KOPT-K1 (cell line): ENCODE results near the gene LMAN1L.

ENCODE experiments used
- H3K27ac ChIP-seq: fragments of 200-600 bp; sonication (generic); 2 replicates; pipeline ENCODE4 v1.5.1; 2016; ENCODE audit warnings: antibody characterized with exemption, mild to moderate bottlenecking, low read depth, low read length; ENCODE audit not compliant: poor library complexity, severe bottlenecking
- H3K36me3 ChIP-seq: fragments of 200-600 bp; sonication (generic); 2 replicates; pipeline ENCODE4 v1.5.1; 2017; ENCODE audit warnings: antibody characterized with exemption, mild to moderate bottlenecking, low read length, moderate library complexity; ENCODE audit not compliant: insufficient read depth
- H3K9me3 ChIP-seq: fragments of 200-600 bp; sonication (generic); 2 replicates; pipeline ENCODE4 v1.5.1; 2017; ENCODE audit warnings: antibody characterized with exemption, low read length, mild to moderate bottlenecking; ENCODE audit not compliant: insufficient read depth, poor library complexity, severe bottlenecking

The LMAN1L gene

DNA sequence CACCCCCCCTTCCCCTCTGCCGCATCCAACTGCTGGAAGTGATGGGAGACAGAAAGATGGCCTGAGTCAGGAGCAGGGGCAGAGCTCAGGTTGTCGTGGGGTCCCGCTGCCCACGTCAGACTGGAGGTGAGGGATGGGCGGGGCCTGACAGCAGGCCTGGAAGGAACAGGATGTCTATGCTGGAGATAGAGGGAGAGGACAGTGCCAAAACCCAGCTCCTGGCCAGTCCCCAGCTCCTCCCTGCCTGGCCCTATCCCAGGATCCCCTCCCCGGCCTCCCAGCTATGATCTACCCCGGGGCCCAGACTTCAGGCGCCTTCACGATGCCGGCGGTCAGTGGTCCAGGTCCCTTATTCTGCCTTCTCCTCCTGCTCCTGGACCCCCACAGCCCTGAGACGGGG, at the start of gene LMAN1L:
Gene LMAN1L (plus strand): TSS at position 303 of the 400 bp plus-strand sequence. CDS start 20 bp downstream, at position 323.
- no peak within 1 kb of the TSS for H3K27ac ChIP-seq
- H3K36me3 ChIP-seq, result no peaks in the 10 kb centered on the region
- H3K9me3 ChIP-seq, result no peaks in the 10 kb centered on the region

DNA sequence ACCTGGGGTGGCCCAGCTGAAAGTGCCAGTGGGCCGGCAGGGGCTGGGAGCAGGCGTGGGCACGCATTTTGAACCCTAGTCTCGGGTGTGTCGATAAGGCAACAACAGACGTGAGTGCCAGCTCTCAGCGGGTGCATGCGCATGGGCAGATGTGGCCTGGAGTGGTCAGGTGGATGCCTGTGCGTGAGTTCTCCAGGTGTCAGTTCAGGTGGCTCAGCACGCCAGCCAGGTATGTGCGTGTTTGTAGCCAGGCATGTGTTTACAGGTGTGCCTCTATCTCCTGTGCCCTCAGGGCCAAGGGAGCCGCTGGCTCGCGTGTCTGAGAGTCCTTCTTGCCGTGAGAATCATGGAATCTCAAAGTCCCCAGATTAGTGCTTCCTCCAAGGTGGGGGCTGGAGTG, 49.2 kb upstream of the LMAN1L start:
- no peaks in the 10 kb centered on the region for H3K36me3 ChIP-seq

DNA sequence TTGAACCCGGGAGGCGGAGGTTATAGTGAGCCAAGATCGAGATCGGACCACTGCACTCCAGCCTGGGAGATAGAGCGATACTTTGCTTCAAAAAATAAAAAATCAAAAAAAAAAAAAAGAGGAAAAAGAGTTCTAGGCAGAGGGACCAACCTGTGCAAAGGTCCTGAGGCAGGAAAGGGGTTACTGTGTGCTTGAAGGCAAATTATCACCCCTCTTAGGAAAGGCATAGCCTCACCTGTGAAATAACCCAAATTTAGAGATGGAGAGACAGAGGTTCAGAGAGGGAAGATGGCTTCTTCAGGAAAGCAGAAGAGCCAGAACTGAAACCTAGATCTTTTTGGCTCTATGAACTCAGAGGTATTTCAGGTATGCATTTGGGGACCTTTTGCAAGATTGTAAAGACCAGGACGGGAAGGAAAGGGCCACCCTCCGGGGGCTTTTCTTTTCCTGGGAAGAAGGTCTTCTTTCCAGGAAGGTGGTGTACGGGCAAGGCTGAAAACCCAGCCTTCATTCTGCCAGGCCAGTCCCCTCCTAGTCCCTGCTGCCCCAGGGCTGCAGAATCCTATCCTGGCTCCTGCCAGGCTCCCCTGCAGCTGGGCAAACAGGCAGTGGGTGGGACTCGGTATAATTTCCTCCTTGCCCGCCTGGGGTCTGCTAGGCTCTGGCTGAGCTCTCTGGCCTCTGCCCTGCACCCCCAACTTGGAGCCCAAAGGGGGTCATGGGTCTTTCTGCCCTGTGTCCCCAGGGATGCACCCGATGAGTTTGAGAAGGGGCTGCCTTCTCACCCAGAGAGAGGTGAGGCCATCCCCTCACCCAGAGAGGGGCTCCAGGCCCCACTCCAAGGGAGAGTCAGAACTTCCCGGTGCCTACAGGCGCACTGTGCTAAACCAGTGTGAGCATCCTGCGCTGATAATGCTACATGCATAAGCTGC, 45.2 kb upstream of the LMAN1L start:
- H3K36me3 ChIP-seq, result no peaks in the 10 kb centered on the region
- no peak overlapping the region for H3K27ac ChIP-seq
- no peaks in the 10 kb centered on the region for H3K9me3 ChIP-seq

More for the DNA sequence above, 49.2 kb upstream of the LMAN1L start:
- no peaks in the 10 kb centered on the region for H3K9me3 ChIP-seq
- no peak overlapping the region for H3K27ac ChIP-seq

DNA sequence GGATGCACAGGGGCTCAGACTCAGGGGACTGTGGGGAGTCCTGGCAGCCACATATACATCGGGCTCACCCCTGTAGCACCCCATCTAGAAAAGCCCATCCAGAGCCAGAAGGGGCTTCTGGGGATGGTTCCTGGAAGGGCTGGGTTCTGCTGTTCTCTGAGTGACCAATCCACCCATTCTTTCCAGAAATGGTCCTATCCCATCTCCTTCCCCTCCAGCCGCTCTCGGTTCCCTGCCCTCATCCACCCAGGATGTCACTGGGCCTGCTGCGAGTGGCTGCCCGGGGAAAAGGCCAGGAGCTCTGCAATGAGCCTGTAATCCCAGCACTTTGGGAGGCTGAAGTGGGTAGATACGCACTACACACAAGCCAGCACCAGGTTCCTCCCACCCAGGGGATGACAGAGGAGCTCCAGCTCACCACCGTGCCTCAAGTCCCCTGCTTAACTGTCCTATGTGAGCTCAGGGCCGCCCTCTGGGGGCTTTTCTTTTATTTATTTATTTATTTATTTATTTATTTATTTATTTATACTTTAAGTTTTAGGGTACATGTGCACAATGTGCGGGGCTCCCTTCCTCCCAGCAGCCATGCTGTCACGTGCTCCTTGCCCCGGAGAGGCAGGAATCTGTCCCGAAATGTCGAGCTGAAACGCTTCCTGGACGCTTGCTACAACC, 44.4 kb upstream of the LMAN1L start:
- Histone ChIP-seq H3K36me3 (no peaks in the 10 kb centered on the region), H3K27ac (no peak overlapping the region), H3K9me3 (no peaks in the 10 kb centered on the region)

DNA sequence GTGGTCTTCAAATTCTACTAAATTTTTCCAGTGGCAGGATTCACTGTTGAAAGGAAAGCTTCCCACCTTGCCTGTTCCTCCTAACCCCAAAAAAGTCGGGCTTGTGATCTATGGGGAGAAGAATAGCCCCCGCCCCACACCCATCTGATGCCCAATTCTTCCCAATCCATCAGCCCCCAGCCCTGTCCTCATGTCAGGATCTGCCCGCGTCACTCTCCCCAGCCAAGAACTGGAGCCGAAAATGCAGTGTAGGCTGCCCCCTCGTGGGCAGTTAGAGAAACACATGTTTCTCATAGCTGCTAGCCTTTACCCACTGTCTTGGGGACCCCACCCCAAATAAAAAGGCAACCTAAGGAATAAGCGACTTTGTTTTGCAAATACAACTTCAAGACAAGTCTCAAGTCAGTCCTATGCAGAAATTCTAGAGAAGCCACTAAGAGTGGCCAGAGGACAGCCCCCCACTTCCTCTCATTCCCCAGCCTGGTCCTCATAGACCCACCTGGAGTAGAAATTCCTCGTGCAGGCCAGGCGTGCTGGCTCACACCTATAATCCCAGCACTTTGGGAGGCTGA, 43.8 kb upstream of the LMAN1L start:
- Histone ChIP-seq H3K9me3 (no peaks in the 10 kb centered on the region), H3K27ac (no peak overlapping the region), H3K36me3 (no peaks in the 10 kb centered on the region)

DNA sequence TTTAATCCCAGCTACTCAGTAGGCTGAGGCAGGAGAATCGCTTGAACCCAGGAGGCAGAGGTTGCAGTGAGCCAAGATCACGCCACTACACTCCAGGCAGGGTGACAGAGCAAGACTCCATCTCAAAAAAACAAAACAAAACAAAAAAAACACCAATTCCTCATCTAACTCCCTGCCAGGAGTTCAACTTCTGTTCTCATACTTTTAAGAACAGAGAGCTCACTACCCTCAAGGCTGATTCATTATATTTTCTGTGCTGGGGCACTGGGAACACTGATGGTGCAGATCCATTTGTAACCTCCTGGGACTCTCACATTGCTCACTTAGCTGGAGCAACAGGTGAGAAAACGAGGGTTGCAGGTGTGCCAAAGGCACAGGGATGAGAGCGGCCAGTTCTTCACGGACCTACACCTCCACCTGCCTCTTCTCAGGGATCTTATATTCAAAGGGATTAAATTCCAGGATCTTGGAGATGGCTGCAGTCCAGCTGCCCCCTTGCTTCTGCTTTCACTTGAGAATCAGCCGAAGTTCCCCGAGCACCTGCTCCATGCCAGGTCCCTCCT, 43.1 kb upstream of the LMAN1L start:
- Histone ChIP-seq H3K27ac (no peak overlapping the region), H3K36me3 (no peaks in the 10 kb centered on the region), H3K9me3 (no peaks in the 10 kb centered on the region)

DNA sequence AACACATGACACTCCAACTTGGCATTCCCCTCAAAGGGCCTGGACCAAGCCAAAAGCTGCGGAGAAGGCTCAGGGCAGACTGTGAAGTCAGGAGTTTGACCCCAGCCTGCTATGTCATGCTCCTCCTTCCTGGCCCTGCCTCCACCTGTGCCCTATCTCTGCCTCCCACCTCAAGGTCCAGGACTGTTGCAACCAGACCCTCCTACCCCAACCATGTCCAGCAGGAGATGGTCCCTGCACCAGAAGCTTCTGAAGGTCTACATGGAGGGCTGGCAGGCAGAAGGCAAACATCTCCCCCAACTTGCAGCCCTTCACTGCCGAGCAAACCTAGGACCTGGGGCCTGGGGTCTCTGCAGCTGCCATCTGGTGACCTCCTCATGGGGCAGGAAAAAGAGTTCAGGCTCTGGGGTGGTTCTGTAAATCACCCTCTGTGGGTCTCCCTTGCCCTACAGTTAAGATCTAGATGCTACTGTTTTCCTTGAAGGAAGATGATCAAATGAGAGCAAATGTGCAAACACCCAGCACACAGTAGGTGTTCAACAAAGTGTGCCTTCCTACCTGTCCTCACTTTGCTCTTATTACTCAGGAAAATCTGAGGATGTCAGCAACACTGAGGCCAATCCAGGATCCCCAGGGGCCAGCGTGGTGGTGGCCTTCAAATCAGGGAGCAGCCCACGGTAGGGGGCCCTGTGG, 42.3 kb upstream of the LMAN1L start:
- no peaks in the 10 kb centered on the region for H3K36me3 ChIP-seq

DNA sequence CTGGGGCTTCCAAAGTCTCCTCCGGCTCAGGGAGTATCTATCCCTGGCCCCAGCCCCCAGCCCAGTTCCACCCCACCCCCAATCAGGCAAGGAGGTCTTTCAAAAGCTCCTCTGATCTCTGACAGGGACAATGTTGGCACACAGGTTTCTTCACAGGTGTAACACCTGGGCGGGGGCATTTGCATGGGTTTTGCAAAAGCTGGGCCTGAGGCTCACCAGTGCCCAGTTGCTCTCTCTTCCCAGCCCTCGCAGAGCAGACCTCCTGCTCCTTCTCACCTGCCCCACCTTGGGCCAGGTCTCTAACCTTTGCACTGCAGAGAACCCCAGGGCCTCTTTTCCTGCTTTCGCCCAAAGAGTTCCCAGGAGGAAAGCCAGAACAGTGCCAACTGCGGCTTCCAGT, 39.3 kb upstream of the LMAN1L start:
- H3K9me3 ChIP-seq, result no peaks in the 10 kb centered on the region
- H3K27ac ChIP-seq, result no peak overlapping the region
- no peaks in the 10 kb centered on the region for H3K36me3 ChIP-seq

More for the DNA sequence above, 42.3 kb upstream of the LMAN1L start:
- Histone ChIP-seq H3K9me3 (no peaks in the 10 kb centered on the region), H3K27ac (no peak overlapping the region)

DNA sequence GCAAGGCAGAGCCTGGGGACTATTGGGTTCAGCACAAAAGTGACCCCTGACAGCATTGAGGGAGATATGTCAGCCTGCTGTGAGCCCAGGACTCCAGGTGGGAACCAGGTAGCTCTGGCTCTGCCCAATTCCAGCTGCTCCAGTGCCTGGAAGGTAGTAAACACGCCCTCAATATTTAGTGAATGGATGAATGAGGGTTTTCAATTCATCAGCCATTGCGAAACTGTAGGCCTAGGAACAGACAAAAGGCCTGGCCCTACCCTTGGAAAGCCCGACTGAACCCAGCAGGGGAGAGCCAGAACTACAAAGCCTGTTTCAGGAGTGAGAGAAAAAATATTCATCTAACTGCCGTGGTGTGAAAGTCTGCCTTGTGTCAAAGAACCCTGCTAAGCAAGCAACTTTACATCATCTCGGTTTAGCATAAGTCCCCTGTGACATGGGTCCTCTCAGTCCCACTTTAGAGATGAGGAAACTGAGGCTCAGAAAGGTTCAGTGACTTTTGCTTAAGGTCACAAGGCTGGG, 38.8 kb upstream of the LMAN1L start:
- Histone ChIP-seq H3K9me3 (no peaks in the 10 kb centered on the region), H3K36me3 (no peaks in the 10 kb centered on the region), H3K27ac (no peak overlapping the region)

DNA sequence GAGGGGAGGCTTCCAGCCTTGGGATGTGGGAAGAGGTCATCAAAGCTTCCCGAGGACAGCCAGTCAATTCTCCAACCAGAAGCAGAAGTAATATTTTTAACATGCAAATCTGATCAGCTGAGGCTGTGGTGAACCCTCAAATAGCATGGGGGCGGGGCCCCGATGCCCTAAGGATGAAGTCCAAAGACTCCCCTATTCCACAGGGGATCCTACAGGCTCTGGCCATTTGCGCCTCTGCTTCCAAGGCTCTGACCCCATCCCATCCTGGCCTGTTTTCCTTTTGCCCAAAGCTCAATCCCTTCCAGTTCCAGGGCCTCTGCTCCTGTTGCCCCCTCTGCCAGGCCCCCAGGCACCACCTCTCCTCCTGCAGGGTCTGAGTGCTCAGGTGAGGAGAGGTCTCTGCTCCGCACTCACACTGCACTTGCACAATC, 37.5 kb upstream of the LMAN1L start:
- Histone ChIP-seq H3K9me3 (no peaks in the 10 kb centered on the region), H3K36me3 (no peaks in the 10 kb centered on the region), H3K27ac (peak overlapping the region; percentile 27)

DNA sequence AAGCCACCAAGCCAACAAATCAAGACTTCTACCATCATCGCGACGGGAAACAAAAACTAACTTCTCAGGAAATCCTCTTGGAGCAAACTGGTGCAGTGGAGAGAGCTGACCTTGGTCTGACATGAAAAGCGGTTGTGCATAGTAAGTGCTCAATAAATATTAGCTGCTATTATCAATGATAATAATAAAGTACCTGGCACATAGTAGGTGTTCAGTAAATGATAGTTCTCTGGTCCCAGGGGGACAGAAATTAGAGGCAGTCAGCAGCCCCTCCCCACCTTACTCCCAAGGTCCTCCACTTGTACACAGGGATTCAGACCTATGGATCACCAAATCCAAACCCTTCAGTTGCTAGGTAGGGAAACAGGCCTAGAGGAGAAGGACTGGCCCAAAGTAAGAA, 36.7 kb upstream of the LMAN1L start:
- no peaks in the 10 kb centered on the region for H3K36me3 ChIP-seq
- peak overlapping the region; percentile 27 for H3K27ac ChIP-seq
- H3K9me3 ChIP-seq, result no peaks in the 10 kb centered on the region

DNA sequence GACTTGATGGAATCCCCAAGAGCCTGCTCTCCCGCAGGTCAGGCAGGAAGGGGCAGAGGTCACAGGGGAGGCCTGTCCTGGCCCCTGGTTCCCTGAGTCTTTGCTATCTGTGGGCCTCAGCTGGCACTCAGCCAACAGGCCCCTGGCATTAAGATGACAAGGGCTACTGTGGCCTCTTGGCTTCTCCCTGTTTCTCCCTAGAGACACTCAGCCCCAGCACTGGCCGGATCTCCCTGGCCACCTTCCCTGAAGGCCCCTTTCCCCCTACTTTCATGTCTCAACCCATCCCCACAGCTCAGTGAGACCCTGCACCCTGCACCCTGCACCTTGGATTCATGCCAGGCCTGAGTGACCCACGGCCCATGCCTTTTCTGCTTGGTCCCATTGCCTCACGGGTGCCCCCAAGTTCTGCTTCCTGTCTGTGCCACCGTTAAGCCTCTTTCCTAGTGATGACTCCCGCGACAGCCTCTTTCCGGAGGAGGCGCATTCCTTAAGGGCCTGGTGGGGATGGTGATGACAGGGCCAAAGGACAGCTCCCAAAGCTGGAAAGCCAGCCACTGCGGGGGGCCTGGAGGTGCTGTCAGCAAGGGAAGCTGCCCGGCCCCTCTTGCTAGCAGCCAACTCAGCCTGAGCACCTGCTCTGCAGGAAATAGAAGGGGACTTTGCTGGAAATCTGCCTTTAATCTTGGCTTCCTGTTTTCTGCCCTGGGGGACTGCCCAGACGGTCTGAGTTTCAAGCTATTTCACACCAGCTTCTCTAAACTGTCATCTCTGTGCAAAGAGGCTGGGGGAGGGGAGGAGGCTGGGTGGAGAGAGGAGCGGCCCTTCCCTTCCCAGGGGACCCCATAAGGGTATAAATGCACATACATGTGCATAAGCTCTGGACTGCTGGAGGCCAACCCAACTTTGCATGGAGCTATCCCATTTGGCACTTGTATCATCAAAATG, 35.5 kb upstream of the LMAN1L start:
- Histone ChIP-seq H3K36me3 (no peaks in the 10 kb centered on the region), H3K9me3 (no peaks in the 10 kb centered on the region), H3K27ac (peak overlapping the region; percentile 98)

DNA sequence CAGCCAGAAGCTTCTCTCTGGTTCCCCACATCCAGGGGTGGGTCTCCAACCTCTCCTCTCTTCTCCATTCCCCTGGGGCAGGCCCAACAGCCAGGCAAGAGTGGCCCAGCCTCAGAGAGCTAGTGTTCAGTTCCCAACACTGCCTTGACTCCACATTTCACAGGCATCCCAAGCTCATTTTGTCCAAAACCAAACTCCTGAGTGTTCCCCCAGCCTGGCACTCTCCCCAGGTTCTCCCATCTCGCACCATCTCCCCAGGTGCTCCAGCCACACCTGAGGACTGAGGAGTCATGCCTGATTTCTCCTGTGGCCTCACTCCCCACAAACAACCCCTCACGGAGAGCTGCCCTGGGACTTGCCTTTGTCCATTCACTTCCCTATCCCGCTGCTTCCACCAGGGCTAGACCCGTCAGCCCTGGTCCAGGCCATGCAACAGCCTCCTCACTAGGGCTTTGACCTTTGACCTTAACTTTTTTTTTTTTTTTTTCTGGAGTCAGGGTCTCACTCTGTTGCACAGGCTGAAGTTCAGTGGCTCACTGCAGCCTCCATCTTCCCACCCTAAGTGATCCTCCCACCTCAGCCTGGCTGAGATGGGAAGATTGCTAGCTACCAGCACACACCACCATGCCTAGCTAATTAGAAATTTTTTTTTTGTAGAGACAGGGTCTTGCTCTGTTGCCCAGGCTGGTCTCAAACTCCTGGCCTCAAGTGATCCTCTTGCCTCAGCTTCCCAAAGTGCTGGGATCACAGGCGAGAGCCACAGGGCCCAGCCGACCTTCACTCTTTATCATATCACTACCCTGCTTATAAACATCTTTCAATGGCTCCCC, 34.7 kb upstream of the LMAN1L start:
- Histone ChIP-seq H3K9me3 (no peaks in the 10 kb centered on the region), H3K27ac (peak overlapping the region; percentile 98), H3K36me3 (no peaks in the 10 kb centered on the region)
